Right kidney (tissue), 1 donor: ENCODE data around the gene CEP57L1.
"Not testable (repeated sequence)": the region's sequence is repeated elsewhere in the genome, so short reads cannot be mapped to it uniquely, and the experiment has no call there.

Source experiments
- DNase-seq: peaks from one replicate; pipeline ENCODE4 v3.0.0-alpha.2; 2016

The CEP57L1 gene

DNA sequence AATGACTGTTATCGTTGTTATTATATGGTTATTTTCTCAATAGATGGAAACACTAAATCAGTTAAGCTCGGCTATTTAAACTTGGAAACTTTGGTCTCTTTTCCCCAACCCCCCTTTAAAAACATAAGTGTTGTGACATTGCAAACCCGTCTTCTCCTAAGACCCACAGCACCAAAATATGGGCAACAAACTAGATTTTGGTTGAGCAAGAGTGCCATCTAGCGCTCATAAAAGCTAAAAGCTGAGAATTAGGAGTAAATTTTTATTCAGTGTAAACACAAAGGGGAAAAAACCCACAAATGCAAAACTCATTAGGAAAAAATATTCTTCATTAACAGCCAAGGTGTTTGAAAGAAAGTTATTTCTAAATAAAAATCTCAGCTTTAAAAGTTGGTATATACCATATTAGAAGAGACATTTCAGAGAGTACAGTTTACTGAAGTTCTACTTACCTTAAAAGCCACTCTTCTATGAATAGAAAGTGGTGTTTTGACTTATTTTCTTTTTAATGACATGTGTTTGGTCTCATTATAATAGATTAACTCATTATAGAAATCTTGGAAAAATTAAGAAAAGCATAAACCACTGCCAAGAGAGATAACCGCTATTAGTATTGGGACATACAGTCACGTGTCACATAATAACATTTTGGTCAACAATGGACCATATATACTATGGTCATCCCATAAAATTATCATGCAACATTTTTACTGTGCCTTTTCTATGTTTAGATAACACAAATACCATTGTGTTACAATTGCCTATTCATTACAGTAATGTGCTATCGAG lies 21.8 kb upstream of the CEP57L1 start:
- peak; percentile 27 for DNase-seq

DNA sequence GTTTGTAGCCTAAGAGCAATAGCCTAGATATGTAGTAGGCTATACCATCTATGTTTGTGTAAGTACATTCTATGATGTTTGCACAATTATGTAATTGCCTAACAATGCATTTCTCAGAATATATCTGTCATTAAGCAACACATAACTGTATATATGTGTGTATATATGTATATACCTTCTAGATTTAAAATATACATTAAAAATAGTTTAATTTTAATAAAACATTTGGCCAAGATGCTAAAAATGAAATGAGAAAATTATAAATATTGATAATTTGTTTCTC lies 21.2 kb upstream of the CEP57L1 start:
- no peak for DNase-seq

DNA sequence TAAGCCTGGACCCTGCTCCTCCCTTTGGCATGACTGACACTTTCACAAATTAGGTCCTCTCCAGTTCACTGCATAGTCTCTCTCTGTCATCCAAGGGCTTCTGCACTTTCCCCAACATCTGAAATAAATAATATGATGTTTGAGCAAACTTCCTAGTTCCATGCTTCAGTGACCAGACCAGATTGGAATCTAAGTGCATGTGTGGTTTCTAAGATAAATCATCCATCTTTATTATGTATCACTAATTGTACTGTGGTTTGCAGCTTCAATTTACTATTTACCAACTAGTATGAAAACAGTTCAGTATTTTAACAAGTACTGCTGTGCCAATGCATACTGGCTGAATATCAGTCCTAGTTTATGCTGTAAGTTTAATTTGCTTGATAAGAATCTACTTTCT lies 19.4 kb upstream of the CEP57L1 start:
- no peak for DNase-seq

DNA sequence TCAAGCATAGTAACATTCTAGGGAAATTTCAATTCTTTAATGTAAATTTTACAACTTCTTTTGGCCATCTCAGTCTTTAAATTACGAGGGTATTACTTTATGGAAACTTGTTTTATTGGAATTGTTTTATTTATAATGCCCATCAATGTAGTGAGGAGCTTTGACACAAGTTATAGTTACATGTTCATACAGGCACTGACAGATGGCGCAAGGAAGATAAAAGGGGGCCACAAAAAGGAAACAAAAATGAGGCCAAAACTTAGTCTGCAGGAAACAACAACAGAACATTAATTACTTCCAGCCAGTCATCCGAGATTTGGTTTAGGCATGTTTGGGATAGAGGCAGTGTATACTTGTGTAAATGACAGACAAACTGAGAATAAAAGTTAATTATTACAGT lies 18.9 kb upstream of the CEP57L1 start:
- DNase-seq: no peak

DNA sequence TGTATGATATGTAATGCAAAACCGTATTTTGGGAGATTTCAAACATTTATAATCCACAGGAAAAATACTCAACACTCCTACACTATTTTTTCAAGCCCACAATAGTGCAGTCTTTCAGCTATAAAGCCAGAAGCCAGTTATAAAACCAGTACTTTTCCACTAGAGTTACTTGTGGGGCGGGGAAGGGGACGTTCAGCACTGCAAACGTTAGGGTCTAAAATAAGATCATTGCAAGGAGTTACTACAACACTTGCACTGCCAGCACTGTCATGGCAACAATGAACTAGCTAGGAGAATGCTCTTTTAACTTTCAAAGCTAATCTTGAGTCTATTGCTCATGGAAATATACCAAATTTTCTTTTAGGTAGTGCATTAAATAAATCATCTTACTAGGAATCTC lies 15.3 kb upstream of the CEP57L1 start:
- DNase-seq: no peak

DNA sequence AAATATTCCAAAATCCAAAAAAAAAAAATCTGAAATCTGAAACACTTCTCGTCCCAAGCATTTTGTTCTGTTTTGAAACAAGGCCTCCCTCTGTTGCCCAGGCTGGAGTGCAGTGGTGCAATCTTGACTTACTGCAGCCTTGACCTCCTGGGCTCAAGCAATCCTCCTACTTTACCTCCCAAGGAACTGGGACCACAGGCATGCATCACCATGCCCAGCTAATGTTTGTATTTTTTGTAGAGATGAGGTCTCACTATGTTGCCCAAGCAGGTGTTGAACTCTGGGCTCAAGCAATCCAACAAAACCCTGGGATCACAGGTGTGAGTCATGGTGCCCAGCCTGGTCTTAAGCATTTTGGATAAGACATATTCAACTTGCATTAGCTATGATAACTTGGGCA lies 14.3 kb upstream of the CEP57L1 start:
- DNase-seq: no peak

DNA sequence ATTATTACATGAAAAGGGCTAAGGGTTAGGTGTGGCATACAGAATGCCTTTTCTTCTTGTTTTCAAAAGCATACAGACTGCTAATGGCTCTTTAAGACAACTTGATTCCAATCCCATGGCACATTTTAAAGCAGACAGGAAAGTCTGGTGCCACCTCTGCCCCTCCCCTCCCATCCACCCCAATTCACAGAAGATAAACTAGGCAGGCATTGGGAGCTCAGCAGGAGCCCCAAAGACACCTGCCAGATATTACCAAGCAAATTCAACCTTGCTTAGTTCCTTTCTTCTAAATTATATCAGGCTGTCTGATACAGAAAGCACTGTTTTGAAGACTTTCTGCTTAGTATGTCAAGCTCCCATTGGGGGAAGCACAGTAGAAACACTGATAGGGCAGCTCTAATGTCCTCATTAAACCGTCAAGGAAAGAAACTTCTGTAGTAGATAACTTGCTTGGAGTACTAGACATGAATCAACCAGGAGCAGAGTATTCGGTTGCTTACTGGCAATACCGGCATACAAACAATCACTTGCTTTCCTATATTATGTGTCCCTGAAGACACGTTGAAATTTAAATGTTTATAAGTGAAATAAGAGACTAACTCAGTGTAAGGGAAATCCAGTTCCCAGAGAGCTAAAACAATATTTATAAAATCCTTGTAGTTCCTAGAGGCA lies 13.7 kb upstream of the CEP57L1 start:
- DNase-seq: no peak

DNA sequence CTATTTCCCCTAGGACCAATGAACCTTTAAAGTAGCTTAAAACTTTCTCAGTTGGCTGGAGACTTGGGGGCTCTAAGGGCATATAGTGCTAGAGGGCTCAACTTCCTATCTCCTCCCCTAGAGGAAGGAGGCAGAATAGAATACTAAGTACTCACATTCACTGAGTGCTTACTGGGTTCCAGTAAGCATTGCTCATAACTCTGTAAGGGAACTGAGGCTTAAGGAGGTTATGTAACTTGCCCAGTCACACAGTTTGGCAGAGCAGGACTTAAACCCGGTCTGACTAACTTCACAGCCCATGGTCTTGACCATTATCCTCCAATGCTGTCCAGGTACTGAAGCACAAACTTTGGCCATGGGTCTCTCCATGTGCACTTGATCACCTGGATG lies 13.1 kb upstream of the CEP57L1 start:
- DNase-seq: no peak

DNA sequence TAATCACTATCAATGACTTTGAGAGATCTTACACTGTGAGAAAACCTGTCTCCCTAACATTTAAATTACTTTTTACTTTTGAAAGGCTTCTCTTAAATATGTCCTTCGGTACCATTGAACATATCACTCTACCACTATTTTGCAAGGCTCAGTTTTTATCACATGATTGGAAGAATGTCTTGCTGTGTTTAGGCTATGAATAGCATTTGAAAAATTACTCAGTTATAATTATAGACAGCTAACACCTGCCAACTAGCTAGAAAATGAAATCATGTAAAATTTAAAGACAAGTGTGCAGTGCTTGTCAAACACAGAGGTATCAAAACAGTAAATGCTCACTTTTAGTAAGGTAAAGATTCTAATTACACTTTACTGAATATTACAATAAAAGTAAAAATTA lies 11.7 kb upstream of the CEP57L1 start:
- DNase-seq: no peak

DNA sequence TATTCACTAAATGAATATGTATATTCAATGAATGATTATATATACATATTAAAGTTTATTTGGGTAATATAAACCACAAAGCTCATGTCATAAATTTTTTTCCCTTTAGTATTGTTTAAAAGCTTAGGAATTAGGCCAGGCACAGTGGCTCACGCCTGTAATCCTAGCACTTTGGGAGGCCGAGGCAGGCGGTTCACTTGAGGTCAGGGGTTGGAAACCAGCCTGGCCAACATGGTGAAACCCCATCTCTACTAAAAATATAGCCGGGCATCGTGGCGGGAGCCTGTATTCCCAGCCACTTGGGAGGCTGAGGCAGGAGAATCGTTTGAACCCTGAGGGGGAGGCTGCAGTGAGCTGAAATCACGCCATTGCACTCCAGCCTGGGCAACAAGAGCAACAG lies 11.2 kb upstream of the CEP57L1 start:
- DNase-seq: not testable (repeated sequence)

DNA sequence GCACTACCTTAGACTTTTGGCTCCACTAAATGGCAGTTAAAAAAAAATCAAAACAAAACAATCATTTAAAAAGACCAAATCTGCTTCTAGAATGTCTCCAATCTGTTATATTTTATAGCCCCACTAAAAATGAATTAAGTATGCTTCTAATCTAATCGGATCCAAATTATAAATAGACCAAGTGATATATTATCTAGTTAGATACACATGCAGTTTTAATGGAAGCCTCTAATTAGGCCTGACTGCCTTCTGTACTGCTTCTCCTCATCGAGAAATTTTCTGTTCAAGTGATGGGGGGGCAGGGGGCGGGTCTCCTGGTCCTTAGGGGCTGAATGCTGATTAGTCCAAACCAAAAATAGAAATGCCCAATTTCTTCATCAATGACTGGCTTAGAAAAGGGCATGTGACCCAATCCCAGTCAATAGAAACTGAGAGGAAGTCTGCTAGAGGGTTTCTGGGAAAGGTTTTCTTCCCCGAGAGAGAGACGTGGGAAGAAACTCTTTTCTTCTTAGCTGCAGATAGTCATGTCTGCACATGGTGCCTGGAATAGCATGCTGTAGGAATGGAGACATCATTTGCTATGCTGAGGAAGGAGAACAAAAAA lies 7.5 kb upstream of the CEP57L1 start:
- no peak for DNase-seq

DNA sequence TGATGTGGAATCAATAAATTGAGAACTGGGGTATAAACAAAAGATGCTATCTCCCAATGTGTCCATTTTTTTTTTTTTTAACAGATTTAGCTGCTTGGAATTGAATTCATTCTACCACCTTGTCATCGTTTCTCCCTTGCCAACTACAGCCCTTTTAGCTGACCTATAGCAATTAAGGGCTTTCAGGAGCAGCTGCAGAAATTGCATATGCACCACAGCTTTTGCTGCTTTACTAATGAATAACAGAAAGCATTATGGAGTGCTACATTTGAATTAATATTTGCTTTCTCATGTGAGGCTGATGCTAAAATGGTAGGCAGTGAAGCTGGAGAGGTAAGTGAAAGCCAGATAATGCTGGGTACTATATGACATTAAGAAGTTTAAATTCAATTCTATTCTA lies 6.3 kb upstream of the CEP57L1 start:
- no peak for DNase-seq

DNA sequence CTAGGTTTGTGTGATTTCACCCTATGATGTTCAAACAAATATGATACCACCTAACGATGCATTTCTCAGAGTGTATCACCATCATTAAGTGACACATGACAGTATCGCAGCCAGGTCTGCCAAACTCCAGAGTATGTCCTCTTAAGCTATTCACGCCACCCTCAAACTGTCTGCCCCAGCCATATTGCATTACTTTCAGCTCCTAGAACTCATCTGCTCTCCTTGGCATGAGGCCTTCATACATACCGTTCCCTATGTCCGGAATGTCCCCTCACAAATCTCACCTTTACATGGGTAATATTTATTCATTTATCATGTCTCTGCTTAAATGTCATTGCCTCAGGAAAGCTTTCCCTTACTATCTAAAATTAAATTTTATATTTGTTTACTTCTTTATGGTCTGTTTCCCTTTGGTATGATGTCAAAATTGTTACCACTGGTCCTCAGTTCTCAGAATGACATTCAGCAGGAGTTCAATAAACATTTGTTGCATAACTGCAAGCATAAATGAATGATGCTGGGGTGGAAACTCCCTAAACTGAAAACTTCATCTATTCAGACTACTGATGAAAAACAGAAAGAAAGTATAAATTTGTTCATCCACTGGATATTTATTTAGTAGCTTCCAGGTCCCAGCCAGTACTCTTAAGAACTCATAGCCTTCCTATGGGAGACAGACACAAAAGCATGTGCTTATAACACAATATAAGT lies 3.8 kb upstream of the CEP57L1 start:
- no peak for DNase-seq

DNA sequence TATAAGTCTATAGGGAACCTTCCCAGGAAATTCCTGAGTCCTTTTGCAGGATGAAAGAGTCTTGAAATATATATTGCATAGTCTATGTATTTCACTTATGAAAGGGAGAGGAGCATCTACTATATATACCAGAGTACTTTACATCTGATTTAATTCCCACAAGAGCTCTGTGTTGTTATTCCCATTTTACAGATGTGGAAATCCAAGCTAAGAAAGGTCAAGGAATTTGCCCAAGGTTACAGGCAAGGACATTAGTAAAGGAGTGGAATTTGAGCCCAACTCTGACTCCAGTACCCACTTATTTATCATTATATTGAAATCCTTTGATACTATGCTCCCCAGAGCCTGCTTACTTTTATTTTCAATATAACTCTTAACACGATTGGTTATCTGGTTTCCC lies 3.2 kb upstream of the CEP57L1 start:
- no peak for DNase-seq

DNA sequence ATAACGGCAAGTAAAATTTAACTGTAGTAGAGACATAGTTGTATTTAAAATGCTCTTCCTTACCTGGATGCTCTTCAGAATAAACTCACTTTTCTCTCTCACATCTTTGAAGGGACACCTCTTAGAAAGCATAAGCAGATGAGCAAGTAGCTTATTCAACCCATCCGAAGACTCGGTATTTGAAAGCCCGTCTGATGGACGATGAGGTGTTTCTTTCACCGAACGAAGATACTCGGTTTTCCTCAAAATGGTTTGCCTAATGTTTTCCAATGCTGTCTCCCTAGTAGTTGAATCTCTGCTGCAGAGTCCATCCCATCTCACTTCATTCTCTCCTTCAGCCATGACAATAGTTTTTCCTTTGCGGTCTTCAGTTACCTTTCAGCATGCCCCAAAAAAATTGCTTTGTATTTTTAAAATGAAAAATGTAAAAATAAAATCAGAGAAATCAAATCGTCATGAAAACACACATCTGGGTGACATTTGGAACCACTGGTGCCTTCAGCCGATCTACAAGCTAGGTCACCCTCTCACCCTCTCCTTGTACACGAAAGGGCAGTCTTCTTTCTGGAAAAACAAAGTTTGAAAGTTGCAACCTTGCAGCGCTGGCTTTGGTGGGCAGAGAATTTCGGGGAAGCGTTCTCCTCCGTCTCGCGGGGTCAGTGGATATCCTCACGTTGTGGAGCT lies 1.4 kb upstream of the CEP57L1 start:
- peak; percentile 75 for DNase-seq

DNA sequence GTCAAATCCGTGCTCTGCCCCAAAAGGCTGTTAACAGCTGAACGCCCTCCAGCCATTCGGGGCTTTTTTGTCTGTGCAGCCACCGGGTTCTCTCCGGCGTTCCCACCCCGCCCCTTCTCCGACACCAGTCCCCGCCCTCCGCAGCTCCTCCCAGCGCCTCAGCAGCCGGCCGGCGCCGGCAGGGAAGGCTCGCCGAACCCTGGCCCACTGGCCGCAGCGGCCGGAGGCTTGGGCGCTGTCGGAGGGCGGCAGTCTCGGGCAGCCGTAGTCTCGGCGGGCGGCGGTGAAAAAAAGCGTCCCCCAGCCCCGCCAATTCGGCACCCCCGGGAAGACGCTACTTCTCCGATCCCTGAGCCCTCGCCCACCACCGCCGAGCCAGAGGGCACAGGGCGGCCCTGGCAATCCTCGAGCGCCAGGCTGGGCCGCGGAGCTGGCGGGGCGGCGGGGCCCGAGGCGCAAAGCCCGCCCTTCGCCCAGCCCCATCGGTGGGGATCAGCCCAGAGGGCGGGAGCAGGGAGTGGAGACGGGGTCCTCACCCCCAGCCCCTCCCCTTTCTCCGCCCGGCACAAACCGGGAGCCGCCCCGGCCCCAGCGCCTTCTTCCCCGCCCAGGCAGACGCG lies 781 bp upstream of the CEP57L1 start, which contains the start of gene SESN1:
Gene SESN1 (minus strand): TSS at position 431 of the 620 bp plus-strand sequence. CDS start 773 bp downstream, outside the sequence.
- DNase-seq: peak; percentile 98

DNA sequence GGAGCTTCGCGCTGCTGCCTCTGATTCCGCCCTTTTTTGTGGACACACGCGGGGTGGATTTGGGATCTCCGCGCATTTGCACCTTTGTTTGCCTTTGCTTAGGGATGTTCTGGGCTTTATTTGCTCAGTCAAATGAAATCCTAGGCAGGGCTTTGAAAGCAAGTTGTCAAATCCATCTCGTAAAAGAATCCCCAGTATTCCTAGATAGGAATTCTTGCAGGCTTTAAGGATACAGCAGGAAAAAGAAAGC lies 453 bp downstream of the CEP57L1 start:
- DNase-seq: no peak

DNA sequence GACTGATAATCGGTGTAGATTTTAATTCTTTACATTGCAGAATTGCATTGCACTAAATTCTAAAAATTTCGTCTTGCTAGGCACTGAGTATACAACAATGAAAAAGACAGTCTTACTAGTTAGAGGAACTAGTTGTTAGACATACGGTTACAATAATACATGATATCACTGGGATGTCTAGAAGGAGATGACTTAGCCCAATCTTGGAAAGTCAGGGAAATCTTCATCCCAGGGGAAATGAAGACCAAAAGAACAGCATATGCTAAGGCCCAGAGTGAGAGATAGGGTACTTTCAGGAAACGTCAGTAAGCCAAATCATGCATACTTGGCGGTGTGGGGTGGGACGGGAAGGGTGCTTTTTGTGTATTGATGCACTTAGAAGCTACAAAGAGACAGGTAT lies 901 bp downstream of the CEP57L1 start:
- DNase-seq: no peak

DNA sequence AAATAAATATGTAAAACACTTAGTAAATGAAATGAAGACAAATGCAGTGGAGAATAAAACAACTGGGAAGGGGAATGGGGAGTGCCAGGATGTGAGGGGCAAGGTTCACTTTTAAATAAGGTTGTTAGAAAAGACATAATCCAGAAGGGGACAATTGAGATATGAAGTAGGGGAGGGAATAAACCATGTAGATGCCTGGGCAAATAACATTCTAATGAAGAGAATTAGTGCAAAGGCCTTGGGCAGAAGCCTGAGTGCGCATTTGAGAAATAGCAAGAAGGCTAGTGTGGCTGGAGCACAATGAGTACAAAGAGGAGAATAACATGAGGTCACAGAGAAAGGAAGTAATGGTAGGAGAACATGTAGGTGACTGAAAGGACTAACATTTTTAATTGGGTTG lies 2.4 kb downstream of the CEP57L1 start:
- DNase-seq: no peak

DNA sequence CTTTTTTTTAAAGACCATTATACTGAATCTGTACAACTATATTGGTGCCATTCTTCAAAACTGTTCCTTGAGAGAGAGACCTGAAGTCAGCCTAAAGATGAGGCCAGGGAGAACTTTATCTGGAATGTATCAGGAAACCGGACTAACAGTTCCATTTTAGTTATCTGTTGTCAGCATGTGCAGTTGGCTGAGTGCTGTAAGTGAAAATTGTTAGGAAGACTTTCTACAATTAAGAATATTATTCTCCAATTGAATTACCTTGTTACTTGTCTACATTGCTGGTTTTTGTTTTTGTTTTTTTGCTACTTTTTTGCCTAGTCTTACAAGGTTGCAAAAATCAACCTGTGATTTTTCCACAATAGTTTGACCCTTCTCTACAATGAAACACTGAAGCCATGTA lies 7.5 kb downstream of the CEP57L1 start:
- no peak for DNase-seq

DNA sequence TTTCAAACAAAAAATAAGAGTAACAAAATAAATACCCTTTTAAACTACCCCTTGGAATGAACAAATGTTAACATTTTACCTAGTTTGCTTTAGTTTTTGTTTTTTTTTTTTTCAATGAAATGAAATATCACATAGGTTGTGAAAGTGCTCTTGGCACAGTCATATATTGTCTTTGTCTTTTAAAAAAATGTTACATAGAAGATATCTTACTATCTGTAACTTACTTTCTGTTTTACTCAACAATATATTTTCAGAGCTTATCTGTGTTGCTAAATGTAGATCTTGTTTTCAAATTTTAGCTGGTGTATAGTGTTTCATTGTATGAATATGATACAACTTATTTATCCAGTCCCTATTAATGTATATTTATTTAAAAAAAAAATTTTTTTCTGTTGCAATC lies 8.6 kb downstream of the CEP57L1 start:
- no peak for DNase-seq

DNA sequence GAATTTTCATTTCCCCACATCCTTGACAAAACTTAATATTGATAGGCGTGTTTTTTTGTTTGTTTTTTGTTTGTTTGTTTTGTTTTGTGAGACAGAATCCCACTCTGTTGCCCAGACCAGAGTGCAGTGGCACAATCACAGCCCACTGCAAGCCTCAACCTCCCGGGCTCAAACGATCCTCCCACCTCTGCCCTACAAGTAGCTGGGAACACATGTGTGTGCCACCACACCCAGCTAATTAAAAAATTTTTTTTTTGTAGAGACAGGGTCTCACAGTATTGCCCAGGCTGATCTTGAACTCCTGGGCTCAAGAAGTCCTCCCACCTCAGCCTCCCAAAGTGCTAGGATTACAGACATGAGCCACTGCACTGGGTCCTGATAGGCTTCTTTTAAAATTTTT lies 9.2 kb downstream of the CEP57L1 start:
- DNase-seq: no peak

DNA sequence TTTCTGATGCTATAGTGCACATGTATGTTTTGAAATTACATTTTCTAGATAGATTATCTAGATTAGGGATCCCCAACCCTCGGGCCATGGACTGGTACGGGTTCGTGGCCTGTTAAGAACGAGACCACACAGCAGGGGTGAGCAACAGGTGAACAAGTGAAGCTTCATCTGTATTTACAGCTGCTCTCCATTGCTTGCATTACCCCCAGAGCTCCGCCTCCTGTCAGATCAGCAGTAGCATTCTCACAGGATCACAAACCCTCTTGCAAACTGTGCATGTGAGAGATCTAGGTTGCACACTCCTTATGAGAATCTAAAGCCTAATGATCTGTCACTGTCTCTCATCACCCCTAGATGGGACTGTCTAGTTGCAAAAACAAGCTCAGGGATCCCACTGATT lies 10.4 kb downstream of the CEP57L1 start:
- no peak for DNase-seq
